K562 treated with DMSO at 1 percent for 24 hours (cell line): Measurements from ENCODE around the gene CNIH4. TPM values are rescaled to one million over a fixed set of nuclear protein-coding genes. Genes with fewer than 3 reads are reported as not detected.

Source experiments
- total RNA-seq: library from RNA; unstranded; fragments of 300-600 nt; gene quantifications from 2 replicates; pipeline ENCODE4 v1.2.3, GENCODE V29; 2022; ENCODE audit warnings: low read depth; ENCODE audit not compliant: insufficient read depth

The CNIH4 gene
- 37.0 and 40.0 TPM in 2 replicates for total RNA-seq

GRCh38 chr1:224356685-224357625 is at the start of gene CNIH4:
Gene CNIH4, plus strand, starts transcription at chr1:224356879. Its CDS starts 46 bp downstream, at chr1:224356925.

GRCh38 chr1:224329842-224330753 is 26.6 kb upstream of the CNIH4 start, which contains the start of gene NVL:
Gene NVL, minus strand, starts transcription at chr1:224330172. Its CDS starts 45 bp downstream, at chr1:224330127.

Other genes with a start within 250 kb of the CNIH4 start
- 12.4 and 15.6 TPM in 2 replicates for gene FBXO28, start 242.8 kb upstream of the CNIH4 start, total RNA-seq
- gene DEGS1, start 173.6 kb upstream of the CNIH4 start, total RNA-seq: 57.0 and 60.0 TPM in 2 replicates
- gene NVL, start 26.7 kb upstream of the CNIH4 start, total RNA-seq: 23.7 and 29.5 TPM in 2 replicates
- gene WDR26, start 77.9 kb downstream of the CNIH4 start, total RNA-seq: 48.4 and 55.0 TPM in 2 replicates